Adrenal gland (tissue), 5 donors: ENCODE data around the gene PHOSPHO1.

ENCODE experiments used
- CTCF ChIP-seq, 6 experiments: fragments of 450-650 bp in 4 of 6; fragments of 200-600 bp in 2 of 6; sonication (generic) in 1 of 6; IDR thresholded peaks; 1 replicate in 5 of 6; 2 replicates in 1 of 6; pipeline versions ENCODE4 v1.5.1 to v1.8.0; 2016 to 2021; ENCODE audit warnings: antibody characterized with exemption in 6 of 6, mild to moderate bottlenecking in 2 of 6, moderate library complexity in 1 of 6
- POLR2A ChIP-seq, 2 donors: fragments of 450-650 bp; IDR thresholded peaks; one replicate each; pipeline ENCODE4 v1.6.1; 2017; ENCODE audit warnings: antibody characterized with exemption in 2 of 2, mild to moderate bottlenecking in 2 of 2, moderate library complexity in 1 of 2
- donor health status: DM: no; HTN: no; CAD: no.

DNA sequence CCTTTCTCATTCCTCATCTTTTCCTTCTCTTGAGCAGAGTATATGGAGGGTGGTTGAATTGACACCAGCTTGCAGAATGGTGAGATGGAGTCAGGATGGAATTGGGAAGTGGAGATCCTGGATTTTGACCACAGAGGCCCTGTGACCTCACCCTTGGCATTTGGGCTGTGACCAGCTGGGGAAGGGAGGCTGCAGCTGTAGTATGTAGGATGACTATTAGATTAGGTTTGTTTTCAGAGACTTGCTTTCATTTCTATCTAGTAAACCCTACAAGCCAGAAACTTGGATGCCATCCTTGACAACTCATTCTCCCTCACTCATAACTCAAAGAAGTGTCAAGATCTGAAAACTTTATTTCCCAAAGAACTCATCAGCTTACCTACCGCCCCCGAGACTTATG lies 26.1 kb downstream of the PHOSPHO1 start:
- TF ChIP-seq CTCF (IDR thresholded peaks at IDR 0.05), result no peak
- TF ChIP-seq POLR2A (IDR thresholded peaks at IDR 0.05), result no peak
